HG02852 (cell line): ENCODE results near the gene MINDY4.
A peak's percentile ranks its signal among the peaks of the same experiment; 100 is the strongest.

Source experiments
- ATAC-seq: cut with Tn5 transposase; IDR thresholded peaks from one replicate; pipeline ENCODE4 v1.9.1; 2021; ENCODE audit warnings: mild to moderate bottlenecking, moderate library complexity; ENCODE audit not compliant: unreplicated experiment

Gene MINDY4

DNA sequence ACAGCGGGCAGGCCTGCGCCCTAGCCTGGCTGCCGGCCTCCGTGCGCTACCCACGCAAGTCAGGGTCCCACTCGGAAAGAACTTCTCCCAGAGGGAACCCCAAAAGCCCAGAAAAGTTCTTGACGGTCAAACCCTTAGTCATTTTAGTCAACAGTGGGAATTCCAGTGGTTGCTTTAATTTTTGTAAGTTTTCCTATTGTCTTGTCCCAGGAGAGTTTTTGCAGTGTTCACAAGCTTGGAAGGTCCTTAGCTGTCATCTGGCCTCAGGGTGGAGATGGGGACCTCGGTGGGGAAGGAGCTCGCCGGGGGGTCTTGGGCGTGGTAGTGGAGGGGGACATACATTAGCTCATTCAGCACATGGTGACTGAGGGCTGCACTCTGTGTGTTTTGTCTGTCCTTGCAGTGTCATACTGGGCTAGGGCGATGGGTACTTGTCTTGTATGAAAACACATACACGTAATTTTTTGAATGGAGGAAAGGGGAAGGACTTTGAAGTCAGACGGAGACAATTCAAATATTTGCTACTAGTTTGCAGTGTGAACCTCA lies 736 bp downstream of the MINDY4 start:
- ATAC-seq, result peak; percentile 33

- ATAC-seq, result no peak
Measured at GRCh38 chr7:30772984-30773383, 1.8 kb downstream of the MINDY4 start.

- ATAC-seq, result no peak
Measured at GRCh38 chr7:30775992-30776391, 4.8 kb downstream of the MINDY4 start.

DNA sequence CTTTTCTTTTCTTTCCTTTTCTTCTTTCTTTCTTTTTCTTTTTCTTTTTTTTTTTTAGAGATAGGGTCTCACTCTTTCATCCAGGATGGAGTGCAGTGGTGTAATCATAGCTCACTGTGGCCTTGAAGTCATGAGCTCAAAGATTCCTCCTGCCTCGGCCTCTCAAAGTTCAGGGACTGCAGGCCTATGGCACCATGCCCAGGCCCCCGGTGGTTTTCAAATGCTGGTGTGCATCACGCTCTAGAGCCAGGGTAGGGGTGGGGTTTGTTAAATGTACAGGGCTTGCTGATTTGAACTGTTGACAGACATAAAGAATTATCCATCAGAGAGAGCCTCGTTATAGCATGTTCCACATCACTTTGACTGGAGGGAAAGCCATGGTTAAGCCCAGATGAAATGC lies 5.8 kb downstream of the MINDY4 start:
- no peak for ATAC-seq

DNA sequence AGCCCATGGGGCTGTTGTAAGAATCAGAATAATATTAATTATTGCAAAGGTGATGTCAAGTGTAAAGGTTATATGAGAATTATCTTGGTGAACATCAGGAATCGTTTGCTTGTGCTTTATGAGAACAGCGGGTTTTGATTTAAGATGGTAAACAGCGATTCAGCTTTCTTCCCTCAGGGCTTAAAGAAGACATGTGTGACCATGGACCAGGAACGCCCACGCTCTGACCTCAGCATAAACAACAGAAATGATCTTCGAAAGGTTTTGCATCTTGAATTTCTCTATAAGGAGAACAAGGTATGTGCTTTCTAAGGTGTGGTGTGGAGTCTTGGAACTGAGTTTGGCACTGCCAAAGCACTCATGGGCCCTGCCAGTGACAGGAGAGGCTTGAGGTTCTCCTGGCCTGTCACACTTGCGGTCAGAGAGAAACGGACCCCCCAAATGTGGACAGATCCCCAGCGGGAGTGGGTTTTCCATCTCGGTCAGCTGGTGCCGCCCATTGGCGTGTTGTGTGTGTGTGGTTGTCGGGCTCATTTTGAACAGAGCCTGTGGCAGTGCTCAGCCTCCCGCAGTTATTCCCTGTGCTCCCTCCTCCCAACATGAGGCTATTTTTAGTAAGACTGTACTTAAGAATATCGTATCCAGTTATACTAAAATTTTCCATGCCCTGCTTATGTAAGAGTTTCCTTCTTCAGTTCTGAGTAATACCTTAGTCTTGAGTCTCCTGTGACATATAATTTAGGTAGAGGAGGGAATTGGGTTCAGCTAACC lies 7.2 kb downstream of the MINDY4 start:
- ATAC-seq, result no peak

DNA sequence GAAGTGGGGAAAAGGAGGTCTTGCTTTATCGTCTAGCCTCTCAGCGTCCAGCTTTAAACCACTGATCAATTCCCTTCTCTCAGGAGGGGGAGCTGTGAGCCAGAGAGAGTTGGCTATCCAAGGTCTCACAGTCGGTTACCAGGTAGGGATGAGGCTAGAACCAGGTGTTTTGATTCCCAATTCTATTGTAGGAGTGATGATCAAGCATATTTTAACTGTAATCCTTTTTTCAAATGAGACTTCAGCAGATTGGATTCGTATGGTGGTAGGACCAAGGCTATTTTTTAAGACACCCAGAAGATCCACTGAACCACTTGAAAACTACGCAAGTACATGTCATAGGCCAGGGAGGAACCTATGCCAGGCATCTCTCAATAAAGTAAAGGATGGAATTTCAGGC lies 8.4 kb downstream of the MINDY4 start:
- no peak for ATAC-seq

- no peak for ATAC-seq
Measured at GRCh38 chr7:30780941-30781340, 9.7 kb downstream of the MINDY4 start.

- ATAC-seq, result no peak
Measured at GRCh38 chr7:30782690-30783089, 11.5 kb downstream of the MINDY4 start.

- no peak for ATAC-seq
Measured at GRCh38 chr7:30785786-30786185, 14.6 kb downstream of the MINDY4 start.

DNA sequence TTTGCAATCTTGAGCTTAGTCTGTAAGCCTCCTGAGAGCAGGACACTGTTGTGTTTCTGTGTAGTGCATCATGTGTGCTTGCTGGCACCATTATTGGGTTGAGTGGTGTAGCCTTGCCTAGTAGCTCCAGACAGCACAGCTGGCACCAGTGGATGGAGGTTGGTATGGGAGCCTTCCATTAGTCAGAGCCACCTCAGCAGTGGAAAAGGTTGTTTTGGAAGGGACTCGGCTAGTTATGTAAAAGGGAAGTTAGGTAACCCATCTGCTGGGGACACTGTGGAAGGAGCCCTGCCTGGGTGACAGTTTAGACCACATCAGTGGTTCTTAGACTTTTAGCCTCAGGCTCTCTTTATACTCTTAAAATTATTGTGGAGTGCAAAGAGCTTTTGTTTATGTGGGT lies 16.3 kb downstream of the MINDY4 start:
- ATAC-seq, result no peak

- ATAC-seq, result no peak
Measured at GRCh38 chr7:30788640-30789333, 17.6 kb downstream of the MINDY4 start.

DNA sequence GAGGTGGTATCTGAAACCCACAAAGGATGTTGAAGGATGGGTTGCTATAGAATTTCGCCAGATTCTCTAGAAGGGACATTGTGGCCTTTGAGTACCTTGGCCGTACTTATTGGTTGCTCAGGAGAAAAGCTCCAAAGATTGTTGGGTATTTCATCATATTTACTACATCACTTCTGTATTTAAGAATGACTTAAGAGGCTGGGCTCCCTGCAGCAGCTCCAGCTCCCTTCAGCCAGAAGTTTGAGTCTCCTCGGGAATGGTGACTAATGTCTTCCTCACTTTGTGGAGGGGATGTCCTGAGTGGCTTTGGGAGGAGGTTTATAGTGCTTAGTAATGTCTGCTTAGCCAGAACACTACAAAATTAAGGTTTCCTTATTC lies 18.1 kb downstream of the MINDY4 start:
- ATAC-seq, result no peak

DNA sequence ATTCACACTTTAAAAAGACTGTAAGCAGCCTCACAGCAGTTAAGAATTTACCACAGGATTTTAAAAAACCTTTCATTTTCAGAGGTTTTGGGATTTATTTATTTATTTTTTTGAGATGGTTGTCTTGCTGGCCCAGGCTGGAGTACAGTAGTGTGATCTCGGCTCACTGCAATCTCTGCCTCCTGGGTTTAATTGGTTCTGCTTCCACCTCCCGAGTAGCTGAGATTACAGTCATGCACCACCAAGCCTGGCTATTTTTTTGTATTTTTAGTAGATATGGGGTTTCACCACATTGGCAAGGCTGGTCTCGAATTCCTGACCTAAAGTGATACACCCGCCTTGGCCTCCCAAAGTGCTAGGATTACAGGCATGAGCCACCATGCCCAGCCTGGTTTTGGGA lies 19.1 kb downstream of the MINDY4 start:
- no peak for ATAC-seq

- ATAC-seq, result no peak
Measured at GRCh38 chr7:30791114-30791513, 19.9 kb downstream of the MINDY4 start.

DNA sequence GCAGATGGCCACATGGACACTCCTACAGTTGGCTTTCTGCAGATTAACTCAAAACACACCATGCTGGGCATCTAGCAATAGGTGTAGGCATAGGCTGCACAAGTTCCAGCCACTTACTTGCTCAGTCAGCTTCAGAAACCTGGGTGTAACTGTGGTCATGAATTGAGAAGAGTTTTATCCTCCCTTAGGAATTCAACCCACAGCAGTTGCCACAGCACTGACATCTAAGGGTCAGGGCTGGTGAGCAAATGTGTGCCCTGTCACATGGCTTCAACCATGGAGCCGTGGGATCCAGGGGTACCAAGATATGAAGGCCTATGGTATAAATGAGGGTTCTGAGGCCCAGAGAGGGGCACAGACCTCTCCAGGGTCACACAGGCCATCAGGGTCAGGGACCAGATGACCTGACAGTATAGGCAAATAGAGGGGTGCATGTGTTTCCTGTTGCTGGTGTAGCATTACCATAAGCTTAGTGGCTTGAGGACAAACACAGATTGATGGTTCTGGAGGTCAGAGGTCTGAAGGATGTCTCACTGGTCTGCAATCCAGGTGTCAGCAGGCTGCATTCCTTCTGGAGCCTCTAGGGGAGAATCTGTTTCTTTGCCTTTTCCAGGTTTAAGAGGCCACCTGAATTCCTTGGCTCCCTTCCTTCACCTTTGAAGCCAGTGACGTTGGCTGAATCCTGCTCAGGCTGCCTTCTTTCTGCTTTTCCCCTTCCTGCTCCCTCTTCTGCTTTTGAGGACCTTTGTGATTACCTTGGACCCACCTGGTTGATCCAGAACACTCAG lies 24.1 kb downstream of the MINDY4 start:
- no peak for ATAC-seq

GRCh38 chr7:30796105-30796869 lies 25.1 kb downstream of the MINDY4 start:
- no peak for ATAC-seq

- no peak for ATAC-seq
Measured at GRCh38 chr7:30797176-30798040, 26.2 kb downstream of the MINDY4 start.

GRCh38 chr7:30799206-30799975 lies 28.2 kb downstream of the MINDY4 start:
- ATAC-seq, result peak; percentile 52
